Right lobe of liver (tissue), 6 donors: ENCODE results near the gene WDFY4. TPM values are rescaled to one million over a fixed set of nuclear protein-coding genes. Genes with fewer than 3 reads are reported as not detected.

Experiments
- ATAC-seq, 4 donors: fragments of 200-7000 bp; cut with Tn5 transposase; one replicate each; pipeline ENCODE4 v1.9.1; 2020; ENCODE audit warnings: mild to moderate bottlenecking in 4 of 4, moderate library complexity in 4 of 4
- DNase-seq, 3 donors: peaks; one replicate each; pipeline ENCODE4 v3.0.0-alpha.2; 2020
- H3K27ac ChIP-seq, 3 donors: fragments of 200-600 bp; one replicate each; pipeline ENCODE4 v1.8.0; 2022
- H3K27me3 ChIP-seq, 2 donors: fragments of 200-600 bp; one replicate each; pipeline ENCODE4 v1.8.0; 2022
- H3K36me3 ChIP-seq, 4 donors: fragments of 200-600 bp; sonication (generic) in 1 of 4; one replicate each; pipeline versions ENCODE4 v1.5.1 to v1.8.0; 2017 to 2022; ENCODE audit warnings: control low read depth in 1 of 4
- H3K4me1 ChIP-seq, 4 donors: fragments of 200-600 bp; sonication (generic) in 1 of 4; one replicate each; pipeline versions ENCODE4 v1.5.1 to v1.8.0; 2017 to 2022; ENCODE audit warnings: control low read depth in 1 of 4
- H3K4me3 ChIP-seq, 3 donors: fragments of 200-600 bp; one replicate each; pipeline ENCODE4 v1.8.0; 2022
- H3K9me3 ChIP-seq, 4 donors: fragments of 200-600 bp; sonication (generic) in 1 of 4; one replicate each; pipeline versions ENCODE4 v1.5.1 to v1.8.0; 2017 to 2022; ENCODE audit warnings: control low read depth in 1 of 4
- CTCF ChIP-seq, 4 donors: fragments of 200-600 bp in 3 of 4; fragments of 450-650 bp in 1 of 4; IDR thresholded peaks; one replicate each; pipeline versions ENCODE4 v1.5.1 to v1.8.0; 2016 to 2022; ENCODE audit warnings: antibody characterized with exemption in 4 of 4, mild to moderate bottlenecking in 2 of 4
- POLR2A ChIP-seq: fragments of 450-650 bp; IDR thresholded peaks from one replicate; pipeline ENCODE4 v1.6.1; 2017; ENCODE audit warnings: antibody characterized with exemption, mild to moderate bottlenecking
- WGBS: methylation state at CpG from one replicate; pipeline ENCODE4 v1.1.6; 2018; ENCODE audit warnings: low coverage, low lambda C conversion rate; ENCODE audit not compliant: insufficient coverage; ENCODE audit errors: missing lambda C conversion rate; 5-methylcytosine and 5-hydroxymethylcytosine counted together
- intact Hi-C, 2 donors: fragments of 100-400 bp; cut with DNase I; formaldehyde crosslinking; loops; one replicate each; pipeline versions ENCODE4 v1.11.2 to v1.14.1; 2022
- total RNA-seq, 6 experiments: library from RNA; depleted of rRNA in 2 of 6; stranded (reverse); fragments of >200 nt in 2 of 6; fragmentation: NEBNext Ultra II Directional in 3 of 6; extraction: Animal tissue kit (Norgen Biotek cat#: 25700) in 3 of 6; gene quantifications; one replicate each; pipeline versions ENCODE4 v1.1.0 to v1.2.4, GENCODE V29; 2016 to 2023
- donor health status: DM: no; HTN: yes; CAD: no.
- donor health status: DM: no; HTN: no; CAD: no.
- donor health status: DM: no; HTN: no; CAD: no.
- donor health status: DM: no; HTN: yes; CAD: no.
- donor health status: DM: no; HTN: yes; CAD: no.

WDFY4 gene
- total RNA-seq, 6 experiments from 2014 or later = 1.4 to 4.1 (median 1.9) TPM

- 40% methylated on average over 2 of the region's 2 CpGs for WGBS
- H3K4me1 ChIP-seq = no peaks in the 10 kb centered on the region
- H3K36me3 ChIP-seq = no peaks in the 10 kb centered on the region
- H3K4me3 ChIP-seq = no peak overlapping the region
- DNase-seq (no peak), ATAC-seq (no peak)
- intact Hi-C loops = no loop called here
- TF ChIP-seq CTCF (IDR thresholded peaks at IDR 0.05) = no peak
- TF ChIP-seq POLR2A = no peak
- H3K27ac ChIP-seq = no peak overlapping the region
- no peaks in the 10 kb centered on the region for H3K27me3 ChIP-seq
- H3K9me3 ChIP-seq = no peaks in the 10 kb centered on the region
Observed at GRCh38 chr10:48700071-48700470, 15.4 kb downstream of the WDFY4 start.

- no peak for DNase-seq
- TF ChIP-seq POLR2A = no peak
- no peak for TF ChIP-seq CTCF (IDR thresholded peaks at IDR 0.05)
- intact Hi-C loops = no loop called here
- Histone ChIP-seq H3K9me3 (no peaks in the 10 kb centered on the region), H3K4me1 (no peaks in the 10 kb centered on the region), H3K36me3 (no peaks in the 10 kb centered on the region), H3K27me3 (no peaks in the 10 kb centered on the region), H3K4me3 (no peak overlapping the region), H3K27ac (no peak overlapping the region)
- ATAC-seq = no peak
- 56% methylated on average over 6 of the region's 9 CpGs for WGBS
Observed at GRCh38 chr10:48700493-48700892, 15.8 kb downstream of the WDFY4 start.

GRCh38 chr10:48701139-48701901, 16.6 kb downstream of the WDFY4 start:
- Histone ChIP-seq H3K36me3 (no peaks in the 10 kb centered on the region), H3K4me1 (no peaks in the 10 kb centered on the region), H3K9me3 (no peaks in the 10 kb centered on the region), H3K4me3 (no peak overlapping the region), H3K27me3 (no peaks in the 10 kb centered on the region), H3K27ac (no peak overlapping the region)
- no peak for ATAC-seq
- WGBS = 39% methylated on average over 6 of the region's 8 CpGs
- TF ChIP-seq CTCF (IDR thresholded peaks at IDR 0.05) (no peak), POLR2A (no peak)
- intact Hi-C loops = no loop called here
- DNase-seq = no peak

- Histone ChIP-seq H3K27ac (no peak overlapping the region), H3K9me3 (no peaks in the 10 kb centered on the region), H3K4me3 (no peak overlapping the region), H3K27me3 (no peaks in the 10 kb centered on the region), H3K4me1 (no peaks in the 10 kb centered on the region), H3K36me3 (no peaks in the 10 kb centered on the region)
- intact Hi-C loops = no loop called here
- DNase-seq (no peak), ATAC-seq (no peak)
- TF ChIP-seq POLR2A (no peak), CTCF (IDR thresholded peaks at IDR 0.05) (no peak)
Observed at GRCh38 chr10:48701941-48702340, 17.3 kb downstream of the WDFY4 start.
